ENCODE results near the gene COL5A2. TPM values are rescaled to one million over a fixed set of nuclear protein-coding genes. Genes with fewer than 3 reads are reported as not detected.

Gene COL5A2
- total and polyA plus RNA-seq, 12 donors = 5.2 to 46.4 (median 14.5) TPM

- DNase-seq = no peak
- Histone ChIP-seq H3K9me3 (replicated peaks in 1 of 3) (no peaks in the 10 kb centered on the region), H3K36me3 (replicated peaks in 1 of 2) (peaks cover 0 to 9% of the 10 kb centered on the region in 2 donors), H3K4me1 (replicated peaks in 1 of 2) (no peaks in the 10 kb centered on the region), H3K27me3 (no peaks in the 10 kb centered on the region), H3K4me3 (no peak overlapping the region), H3K27ac (no peak overlapping the region)
- TF ChIP-seq CTCF (IDR thresholded peaks at IDR 0.05) (no peak), POLR2A (IDR thresholded peaks at IDR 0.05) (no peak)
- 82 to 86% (median 84%) methylated on average over 9 of the region's 9 CpGs for WGBS, 4 donors
- intact Hi-C loops (cut with DNase I) = no loop called here
Measured at GRCh38 chr2:189008555-189009262, 170.9 kb downstream of the COL5A2 start.

GRCh38 chr2:189002079-189002478 lies 177.5 kb downstream of the COL5A2 start:
- Histone ChIP-seq H3K27me3 (no peaks in the 10 kb centered on the region), H3K4me1 (replicated peaks in 1 of 2) (no peaks in the 10 kb centered on the region), H3K9me3 (replicated peaks in 1 of 3) (no peaks in the 10 kb centered on the region), H3K36me3 (replicated peaks in 1 of 2) (peaks cover 0 to 4% of the 10 kb centered on the region in 2 donors), H3K4me3 (no peak overlapping the region), H3K27ac (no peak overlapping the region)
- no peak for DNase-seq
- intact Hi-C loops (cut with DNase I) = no loop called here
- WGBS, 4 donors = 23 to 42% (median 28%) methylated on average over 1 of the region's 1 CpG
- no peak for TF ChIP-seq POLR2A (IDR thresholded peaks at IDR 0.05)

- intact Hi-C loops (cut with DNase I) = no loop called here
- H3K9me3 ChIP-seq (replicated peaks in 1 of 3) = no peaks in the 10 kb centered on the region
- DNase-seq = no peak
- no peaks in the 10 kb centered on the region for H3K27me3 ChIP-seq
- peaks cover 0 to 4% of the 10 kb centered on the region in 2 donors for H3K36me3 ChIP-seq (replicated peaks in 1 of 2)
- no peak overlapping the region for H3K27ac ChIP-seq
- no peak for TF ChIP-seq POLR2A (IDR thresholded peaks at IDR 0.05)
- no peak for TF ChIP-seq CTCF (IDR thresholded peaks at IDR 0.05)
- H3K4me3 ChIP-seq = no peak overlapping the region
- no peaks in the 10 kb centered on the region for H3K4me1 ChIP-seq (replicated peaks in 1 of 2)
Measured at GRCh38 chr2:189000221-189000620, 179.3 kb downstream of the COL5A2 start.

GRCh38 chr2:188997263-188997662 lies 182.3 kb downstream of the COL5A2 start:
- intact Hi-C loops (cut with DNase I) = no loop called here
- H3K27ac ChIP-seq = no peak overlapping the region

More at GRCh38 chr2:188997263-188997662, 182.3 kb downstream of the COL5A2 start:
- no peaks in the 10 kb centered on the region for H3K4me1 ChIP-seq (replicated peaks in 1 of 2)
- no peak for TF ChIP-seq CTCF (IDR thresholded peaks at IDR 0.05)
- no peak for TF ChIP-seq POLR2A (IDR thresholded peaks at IDR 0.05)
- no peak overlapping the region for H3K4me3 ChIP-seq
- DNase-seq = no peak
- H3K27me3 ChIP-seq = no peaks in the 10 kb centered on the region
- no peaks in the 10 kb centered on the region for H3K9me3 ChIP-seq (replicated peaks in 1 of 3)
- H3K36me3 ChIP-seq (replicated peaks in 1 of 2) = peaks cover 0 to 7% of the 10 kb centered on the region in 2 donors

All from adrenal gland (tissue), 12 donors.